GM12878 (cell line): ENCODE results near the gene EIF5A. TPM values are rescaled to one million over a fixed set of nuclear protein-coding genes. Genes with fewer than 3 reads are reported as not detected.

Source experiments
- ATAC-seq: fragments of 200-7000 bp; cut with Tn5 transposase; 3 replicates; pipeline ENCODE4 v1.9.1; 2020; ENCODE audit warnings: mild to moderate bottlenecking, moderate library complexity
- BruUV-seq: library from RNA; stranded (reverse); fragments of 400-500 nt; replicated peaks from 2 replicates; lab custom pipeline; 2021; lab: Mats Ljungman, UMichigan
- CTCF ChIA-PET: fragments of 300-600 bp; sonication (Branson Sonifier 250); formaldehyde crosslinking; extraction: SDS; loops from one replicate; lab custom pipeline; 2021; ENCODE audit warnings: inconsistent platforms; lab: Yijun Ruan, JAX
- POLR2A ChIA-PET: fragments of 350-600 bp; formaldehyde crosslinking; extraction: SDS; loops from one replicate; lab custom pipeline; 2021; ENCODE audit warnings: inconsistent platforms; lab: Charles Lee
- RAD21 ChIA-PET: fragments of 300-600 bp; sonication (Branson Sonifier 250); formaldehyde crosslinking; loops from one replicate; lab custom pipeline; 2023; ENCODE audit warnings: antibody characterized with exemption; ENCODE audit not compliant: unreplicated experiment; lab: Charles Lee
- SMC1A ChIA-PET: fragments of 300-600 bp; sonication (Branson Sonifier 250); formaldehyde crosslinking; loops from one replicate; lab custom pipeline; 2023; ENCODE audit not compliant: unreplicated experiment, uncharacterized antibody; lab: Charles Lee
- DNase-seq: peaks from one replicate; pipeline ENCODE4 v3.0.0-alpha.2; 2011; ENCODE audit warnings: low read depth, low spot score
- FAIRE-seq: peaks from 3 replicates; lab custom pipeline; 2011; peaks lifted over from hg19 to GRCh38; lab: Jason Lieb, UNC
- H2AFZ ChIP-seq: 2 replicates; pipeline ENCODE4 v1.6.0; 2011; ENCODE audit warnings: low read depth, low read length, control low read depth; ENCODE audit not compliant: control insufficient read depth
- H3K27ac ChIP-seq: 2 replicates; pipeline ENCODE4 v1.5.1; 2011; ENCODE audit warnings: control low read depth; ENCODE audit not compliant: control insufficient read depth, insufficient read depth
- H3K27me3 ChIP-seq, 2 experiments: replicated peaks in 1 of 2; 2 replicates each; pipeline versions ENCODE4 v1.6.0 to v1.6.1; 2011; ENCODE audit warnings: low read length in 1 of 2; ENCODE audit not compliant: control insufficient read depth in 2 of 2, insufficient read depth in 2 of 2
- H3K36me3 ChIP-seq, 2 experiments: 2 replicates each; pipeline ENCODE4 v1.5.1; 2011; ENCODE audit warnings: low read length in 1 of 2; ENCODE audit not compliant: control insufficient read depth in 2 of 2, insufficient read depth in 2 of 2
- H3K4me1 ChIP-seq: 2 replicates; pipeline ENCODE4 v1.6.1; 2011; ENCODE audit warnings: mild to moderate bottlenecking, low read length, moderate library complexity, mixed read lengths; ENCODE audit not compliant: control insufficient read depth, insufficient read depth
- H3K4me2 ChIP-seq: 2 replicates; pipeline ENCODE4 v1.6.0; 2011; ENCODE audit warnings: control low read depth; ENCODE audit not compliant: control insufficient read depth, insufficient read depth
- H3K4me3 ChIP-seq: fragments of 200-600 bp; sonication (generic); 2 replicates; pipeline ENCODE4 v1.5.1; 2016
- H3K79me2 ChIP-seq: 2 replicates; pipeline ENCODE4 v1.6.0; 2011; ENCODE audit warnings: low read length; ENCODE audit not compliant: control insufficient read depth, insufficient read depth
- H3K9ac ChIP-seq: 2 replicates; pipeline ENCODE4 v1.8.0; 2011; ENCODE audit warnings: low read length, control low read depth, mixed read lengths; ENCODE audit not compliant: control insufficient read depth, insufficient read depth
- H3K9me3 ChIP-seq: replicated peaks from 3 replicates; pipeline ENCODE4 v1.5.1; 2011; ENCODE audit warnings: mild to moderate bottlenecking, low read length; ENCODE audit not compliant: control insufficient read depth, insufficient read depth
- H4K20me1 ChIP-seq: 2 replicates; pipeline ENCODE4 v1.6.0; 2011; ENCODE audit not compliant: control insufficient read depth, insufficient read depth
- NFYB ChIP-seq: IDR thresholded peaks from 2 replicates; pipeline ENCODE4 v1.6.1; 2011; ENCODE audit warnings: low read depth, mild to moderate bottlenecking, low read length, improper control_type of control experiment, moderate library complexity; ENCODE audit not compliant: insufficient read depth
- WRNIP1 ChIP-seq: IDR thresholded peaks from 2 replicates; pipeline ENCODE4 v1.6.1; 2011; ENCODE audit warnings: low read depth, low read length, improper control_type of control experiment, borderline replicate concordance
- ZNF24 ChIP-seq: fragments of 450-650 bp; IDR thresholded peaks from 2 replicates; pipeline ENCODE4 v1.6.1; 2017; ENCODE audit warnings: antibody characterized with exemption, mild to moderate bottlenecking
- WGBS: methylation state at CpG from one replicate; pipeline ENCODE4 v1.1.6; 2016; ENCODE audit warnings: low lambda C conversion rate; ENCODE audit not compliant: insufficient replicate concordance, insufficient coverage; ENCODE audit errors: missing lambda C conversion rate; 5-methylcytosine and 5-hydroxymethylcytosine counted together
- in situ Hi-C: fragments of 300-500 bp; cut with MboI; formaldehyde crosslinking; loops from 9 replicates; pipeline ENCODE4 v1.14.3; 2018; ENCODE audit warnings: mixed read lengths
- intact Hi-C: fragments of 100-400 bp; cut with micrococcal nuclease; formaldehyde crosslinking; loops from one replicate; pipeline ENCODE4 v1.14.2; 2022; ENCODE audit not compliant: unreplicated experiment
- polyA plus RNA-seq, 11 experiments: library from polyadenylated mRNA; depleted of rRNA in 4 of 11; unstranded in 6 of 11; stranded (reverse) in 5 of 11; fragments of >200 nt; fragmentation: Nextera tagmentation in 4 of 11; fragmentation: Illumina TruSeq in 1 of 11; extraction: Ambion mirVana in 4 of 11; extraction: Trizol in 1 of 11; gene quantifications; 1 replicate in 1 of 11; 2 replicates in 10 of 11; pipeline versions ENCODE4 v1.2.1 to v1.2.3, GENCODE V29; 2011 to 2016; ENCODE audit warnings: inconsistent platforms in 2 of 11, missing spikeins in 2 of 11, low read depth in 1 of 11
- total RNA-seq, 4 experiments: library from RNA; depleted of rRNA in 3 of 4; stranded (reverse); fragments of >200 nt in 3 of 4; fragmentation: Illumina TruSeq in 1 of 4; extraction: Trizol in 1 of 4; gene quantifications; 2 replicates each; pipeline versions ENCODE4 v1.2.1 to v1.2.3, GENCODE V29; 2013 to 2021
- TF ChIP-seq, protein P1 (sequence below): IDR thresholded peaks from 2 replicates; pipeline ENCODE4 v1.6.1; 2011; ENCODE audit warnings: borderline replicate concordance, low read depth, mild to moderate bottlenecking, moderate library complexity, low read length; ENCODE audit not compliant: insufficient read depth, poor library complexity, severe bottlenecking
- TF ChIP-seq, protein P2 (sequence below): fragments of 450-650 bp; IDR thresholded peaks from 2 replicates; pipeline ENCODE4 v1.6.1; 2018; ENCODE audit warnings: mild to moderate bottlenecking, low read depth, moderate library complexity; ENCODE audit not compliant: partially characterized antibody

EIF5A gene
- total and polyA plus RNA-seq, 10 of the 15 experiments (the other 5 are each of a cell fraction or from before 2014, with no cell fraction given) = 26.5 to 1,792 (median 944) TPM

DNA sequence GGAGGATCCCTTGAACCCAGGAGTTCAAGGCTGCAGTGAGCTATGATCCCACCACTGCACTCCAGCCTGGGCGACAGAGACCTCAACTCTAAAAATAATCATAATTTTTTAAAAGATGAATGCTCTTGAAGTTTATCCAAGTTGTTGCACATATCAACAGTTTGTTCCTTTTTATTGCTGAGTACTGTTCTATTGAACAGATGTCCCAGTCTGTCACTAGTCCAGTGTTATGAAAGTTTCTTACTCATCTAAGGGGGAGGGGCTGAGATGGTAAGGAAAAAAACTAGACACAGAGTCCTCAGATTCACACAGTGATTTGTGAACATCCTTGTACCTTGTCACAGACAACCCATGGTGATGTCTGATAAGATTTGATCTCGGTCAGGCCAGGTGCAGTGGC, 32.8 kb downstream of the EIF5A start:
- WGBS = 94% methylated on average over 2 of the region's 2 CpGs
- Histone ChIP-seq H3K79me2 (peaks cover 30% of the 10 kb centered on the region), H3K36me3 (peaks cover 14 to 42% of the 10 kb centered on the region in 2 experiments), H2AFZ (no peak overlapping the region), H3K27ac (no peak overlapping the region), H3K9ac (no peak overlapping the region), H3K4me2 (no peak overlapping the region), H3K27me3 (no peaks in the 10 kb centered on the region), H4K20me1 (no peaks in the 10 kb centered on the region), H3K9me3 (no peaks in the 10 kb centered on the region), H3K4me1 (peaks cover 13% of the 10 kb centered on the region), H3K4me3 (no peak overlapping the region)
- ChIA-PET SMC1A (interaction anchor here (4.5 kb wide), 1 partner anchor 11 kb away, joined by 18 read pairs; the partner anchor contains the start of gene NEURL4), POLR2A (interaction anchor here (1.2 to 1.3 kb wide), 2 partner anchors 8 to 11 kb away, joined by 3 read pairs; no protein-coding TSS in a partner anchor), CTCF (interaction anchor here (1.7 kb wide), 1 partner anchor 12 kb away, joined by 4 read pairs; the partner anchor contains the start of gene KCTD11), RAD21 (no interaction called here)
- in situ Hi-C loops (no loop called here), intact Hi-C loops (no loop called here)
- ATAC-seq (no peak), FAIRE-seq (no peak), DNase-seq (no peak)
- TF ChIP-seq WRNIP1 (no peak), ZNF24 (no peak), NFYB (no peak)
- TF ChIP-seq, protein P1, sequence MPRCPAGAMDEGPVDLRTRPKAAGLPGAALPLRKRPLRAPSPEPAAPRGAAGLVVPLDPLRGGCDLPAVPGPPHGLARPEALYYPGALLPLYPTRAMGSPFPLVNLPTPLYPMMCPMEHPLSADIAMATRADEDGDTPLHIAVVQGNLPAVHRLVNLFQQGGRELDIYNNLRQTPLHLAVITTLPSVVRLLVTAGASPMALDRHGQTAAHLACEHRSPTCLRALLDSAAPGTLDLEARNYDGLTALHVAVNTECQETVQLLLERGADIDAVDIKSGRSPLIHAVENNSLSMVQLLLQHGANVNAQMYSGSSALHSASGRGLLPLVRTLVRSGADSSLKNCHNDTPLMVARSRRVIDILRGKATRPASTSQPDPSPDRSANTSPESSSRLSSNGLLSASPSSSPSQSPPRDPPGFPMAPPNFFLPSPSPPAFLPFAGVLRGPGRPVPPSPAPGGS = no peak
- TF ChIP-seq, protein P2, sequence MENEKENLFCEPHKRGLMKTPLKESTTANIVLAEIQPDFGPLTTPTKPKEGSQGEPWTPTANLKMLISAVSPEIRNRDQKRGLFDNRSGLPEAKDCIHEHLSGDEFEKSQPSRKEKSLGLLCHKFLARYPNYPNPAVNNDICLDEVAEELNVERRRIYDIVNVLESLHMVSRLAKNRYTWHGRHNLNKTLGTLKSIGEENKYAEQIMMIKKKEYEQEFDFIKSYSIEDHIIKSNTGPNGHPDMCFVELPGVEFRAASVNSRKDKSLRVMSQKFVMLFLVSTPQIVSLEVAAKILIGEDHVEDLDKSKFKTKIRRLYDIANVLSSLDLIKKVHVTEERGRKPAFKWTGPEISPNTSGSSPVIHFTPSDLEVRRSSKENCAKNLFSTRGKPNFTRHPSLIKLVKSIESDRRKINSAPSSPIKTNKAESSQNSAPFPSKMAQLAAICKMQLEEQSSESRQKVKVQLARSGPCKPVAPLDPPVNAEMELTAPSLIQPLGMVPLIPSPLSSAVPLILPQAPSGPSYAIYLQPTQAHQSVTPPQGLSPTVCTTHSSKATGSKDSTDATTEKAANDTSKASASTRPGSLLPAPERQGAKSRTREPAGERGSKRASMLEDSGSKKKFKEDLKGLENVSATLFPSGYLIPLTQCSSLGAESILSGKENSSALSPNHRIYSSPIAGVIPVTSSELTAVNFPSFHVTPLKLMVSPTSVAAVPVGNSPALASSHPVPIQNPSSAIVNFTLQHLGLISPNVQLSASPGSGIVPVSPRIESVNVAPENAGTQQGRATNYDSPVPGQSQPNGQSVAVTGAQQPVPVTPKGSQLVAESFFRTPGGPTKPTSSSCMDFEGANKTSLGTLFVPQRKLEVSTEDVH = no peak
- no TSS peak for BruUV-seq
